Fibroblast of gingiva (primary cell): ENCODE results near the gene MBD5.
"Not testable (repeated sequence)": the region's sequence is repeated elsewhere in the genome, so short reads cannot be mapped to it uniquely, and the experiment has no call there.

Experiments used
- DNase-seq: peaks from one replicate; pipeline ENCODE4 v3.0.0-alpha.2; 2011; ENCODE audit warnings: low read depth

The MBD5 gene

GRCh38 chr2:148021059-148021861, at the start of gene MBD5:
TSS of gene MBD5 (plus strand) at chr2:148021091.
- DNase-seq = peak; percentile 50

GRCh38 chr2:147976102-147976501, 44.8 kb upstream of the MBD5 start:
- no peak for DNase-seq

- no peak for DNase-seq
Measured at GRCh38 chr2:147977679-147978078, 43.2 kb upstream of the MBD5 start.

- DNase-seq = peak; percentile 3
Measured at GRCh38 chr2:147980940-147981528, 39.9 kb upstream of the MBD5 start.

- no peak for DNase-seq
Measured at GRCh38 chr2:147989102-147989501, 31.8 kb upstream of the MBD5 start.

GRCh38 chr2:147989809-147990403, 31.0 kb upstream of the MBD5 start:
- peak; percentile 45 for DNase-seq

GRCh38 chr2:147994965-147995364, 25.9 kb upstream of the MBD5 start:
- DNase-seq = not testable (repeated sequence)

- DNase-seq = no peak
Measured at GRCh38 chr2:147996828-147997227, 24.1 kb upstream of the MBD5 start.

- DNase-seq = no peak
Measured at GRCh38 chr2:147998203-147998602, 22.7 kb upstream of the MBD5 start.

- DNase-seq = no peak
Measured at GRCh38 chr2:147999126-147999525, 21.8 kb upstream of the MBD5 start.

- no peak for DNase-seq
Measured at GRCh38 chr2:148000095-148000494, 20.8 kb upstream of the MBD5 start.

- not testable (repeated sequence) for DNase-seq
Measured at GRCh38 chr2:148002420-148002819, 18.5 kb upstream of the MBD5 start.

- no peak for DNase-seq
Measured at GRCh38 chr2:148006249-148007007, 14.5 kb upstream of the MBD5 start.

- DNase-seq = no peak
Measured at GRCh38 chr2:148007219-148007900, 13.5 kb upstream of the MBD5 start.

- not testable (repeated sequence) for DNase-seq
Measured at GRCh38 chr2:148008411-148008810, 12.5 kb upstream of the MBD5 start.

GRCh38 chr2:148013876-148014275, 7.0 kb upstream of the MBD5 start:
- DNase-seq = no peak

- no peak for DNase-seq
Measured at GRCh38 chr2:148014616-148015015, 6.3 kb upstream of the MBD5 start.

GRCh38 chr2:148020111-148021058, 506 bp upstream of the MBD5 start, which contains the start of gene ORC4:
TSS of gene ORC4 (minus strand) at chr2:148020737. CDS start at chr2:147975958, 44,779 bp downstream.
- peak; percentile 99 for DNase-seq

GRCh38 chr2:148021886-148022285, 995 bp downstream of the MBD5 start:
- no peak for DNase-seq

- DNase-seq = no peak
Measured at GRCh38 chr2:148022351-148022750, 1.5 kb downstream of the MBD5 start.

GRCh38 chr2:148022882-148023281, 2.0 kb downstream of the MBD5 start:
- DNase-seq = no peak
